Measurements from ENCODE around the gene C11orf52. TPM values are rescaled to one million over a fixed set of nuclear protein-coding genes. Genes with fewer than 3 reads are reported as not detected.

Gene C11orf52
- total and polyA plus RNA-seq, 2 of the 8 experiments (the other 6 are each of a cell fraction or from before 2014, with no cell fraction given) = 1.7 to 2.7 TPM

GRCh38 chr11:111961389-111962300 is 42.9 kb downstream of the C11orf52 start (continued):
- TF ChIP-seq CHD7 (IDR thresholded peaks at IDR 0.05; ENCODE audit: insufficient replicate concordance, low read length) = no peak
- no peak for TF ChIP-seq SP1 (IDR thresholded peaks at IDR 0.05; ENCODE audit: low read depth, low read length)
- TF ChIP-seq RFX5 (IDR thresholded peaks at IDR 0.05; ENCODE audit: borderline replicate concordance, low read depth, low read length) = no peak
- TF ChIP-seq USF2 (IDR thresholded peaks at IDR 0.05; ENCODE audit: low read length) = no peak
